IMR-90 (cell line): ENCODE data around the gene HCRTR1. TPM values are rescaled to one million over a fixed set of nuclear protein-coding genes. Genes with fewer than 3 reads are reported as not detected.
A peak's percentile ranks its signal among the peaks of the same experiment; 100 is the strongest.

Experiments
- ATAC-seq: fragments of 200-7000 bp; cut with Tn5 transposase; 2 replicates; pipeline ENCODE4 v1.9.1; 2020; ENCODE audit warnings: low read depth, mild to moderate bottlenecking, moderate library complexity
- BruUV-seq: library from RNA; stranded (reverse); fragments of 400-500 nt; replicated peaks from 2 replicates; lab custom pipeline; 2021; lab: Mats Ljungman, UMichigan
- CTCF ChIA-PET: fragments of 300-600 bp; formaldehyde crosslinking; extraction: SDS; loops from one replicate; lab custom pipeline; 2021; ENCODE audit warnings: antibody characterized with exemption; lab: Yijun Ruan, JAX
- POLR2A ChIA-PET: fragments of 300-600 bp; sonication (Branson Sonifier 250); formaldehyde crosslinking; loops from one replicate; lab custom pipeline; 2022; ENCODE audit warnings: antibody characterized with exemption; ENCODE audit not compliant: unreplicated experiment; lab: Charles Lee
- DNase-seq: peaks from one replicate; pipeline ENCODE4 v3.0.0; 2013
- H2AFZ ChIP-seq: replicated peaks from 2 replicates; pipeline ENCODE3; 2013; ENCODE audit warnings: low read length, mild to moderate bottlenecking; ENCODE audit not compliant: poor library complexity
- H2AK5ac ChIP-seq: 2 replicates; pipeline ENCODE4 v1.6.1; 2013; ENCODE audit warnings: low read depth, low read length, inconsistent platforms
- H2AK9ac ChIP-seq: replicated peaks from 2 replicates; pipeline ENCODE3; 2013; ENCODE audit warnings: mild to moderate bottlenecking, low read depth, low read length, moderate library complexity; ENCODE audit not compliant: poor library complexity
- H2BK120ac ChIP-seq: 2 replicates; pipeline ENCODE4 v1.6.1; 2013; ENCODE audit warnings: low read depth, low read length, inconsistent platforms
- H2BK15ac ChIP-seq: 3 replicates; pipeline ENCODE4 v1.6.1; 2013; ENCODE audit warnings: low read depth, low read length, inconsistent platforms
- H2BK20ac ChIP-seq: 2 replicates; pipeline ENCODE4 v1.6.1; 2013; ENCODE audit warnings: low read depth, mild to moderate bottlenecking, inconsistent platforms, low read length, moderate library complexity
- H2BK5ac ChIP-seq: 2 replicates; pipeline ENCODE4 v1.6.1; 2013; ENCODE audit warnings: mild to moderate bottlenecking, low read depth, low read length, inconsistent platforms; ENCODE audit not compliant: poor library complexity, severe bottlenecking
- H3K14ac ChIP-seq: replicated peaks from 2 replicates; pipeline ENCODE4 v1.6.1; 2013; ENCODE audit warnings: low read depth, low read length, inconsistent platforms
- H3K18ac ChIP-seq: 2 replicates; pipeline ENCODE4 v1.6.1; 2013; ENCODE audit warnings: low read depth, low read length, control low read depth
- H3K23ac ChIP-seq: 2 replicates; pipeline ENCODE4 v1.6.1; 2013; ENCODE audit warnings: low read depth, low read length, inconsistent platforms
- H3K27ac ChIP-seq: 2 replicates; pipeline ENCODE4 v1.5.1; 2013; ENCODE audit warnings: mild to moderate bottlenecking, control low read depth, low read length; ENCODE audit not compliant: insufficient read depth
- H3K27me3 ChIP-seq: 2 replicates; pipeline ENCODE4 v1.6.1; 2013; ENCODE audit warnings: low read length; ENCODE audit not compliant: control insufficient read depth, insufficient read depth
- H3K36me3 ChIP-seq: 2 replicates; pipeline ENCODE4 v1.6.1; 2013; ENCODE audit warnings: low read length, mixed read lengths; ENCODE audit not compliant: control insufficient read depth, insufficient read depth
- H3K4ac ChIP-seq: 2 replicates; pipeline ENCODE4 v1.6.1; 2013; ENCODE audit warnings: low read depth, low read length, inconsistent platforms
- H3K4me1 ChIP-seq: 2 replicates; pipeline ENCODE4 v1.6.1; 2013; ENCODE audit warnings: low read length, mixed read lengths; ENCODE audit not compliant: control insufficient read depth, insufficient read depth
- H3K4me2 ChIP-seq: 2 replicates; pipeline ENCODE4 v1.6.1; 2013; ENCODE audit warnings: low read depth, mild to moderate bottlenecking, control low read depth, low read length, moderate library complexity
- H3K4me3 ChIP-seq: 2 replicates; pipeline ENCODE4 v1.5.1; 2013; ENCODE audit warnings: low read depth, mild to moderate bottlenecking, control low read depth, low read length, moderate library complexity; ENCODE audit not compliant: insufficient read depth
- H3K56ac ChIP-seq: 2 replicates; pipeline ENCODE4 v1.6.1; 2013; ENCODE audit warnings: low read length, inconsistent platforms; ENCODE audit not compliant: insufficient read depth; ENCODE audit errors: extremely low read depth
- H3K79me1 ChIP-seq, 2 experiments: 2 replicates each; pipeline ENCODE4 v1.6.1; 2013; ENCODE audit warnings: low read length in 2 of 2, inconsistent platforms in 1 of 2, low read depth in 1 of 2
- H3K9ac ChIP-seq: 2 replicates; pipeline ENCODE4 v1.6.1; 2013; ENCODE audit warnings: low read depth, low read length, control low read depth
- H3K9me1 ChIP-seq: 2 replicates; pipeline ENCODE4 v1.6.1; 2013; ENCODE audit warnings: low read length, inconsistent platforms; ENCODE audit not compliant: insufficient read depth
- H3K9me3 ChIP-seq: 2 replicates; pipeline ENCODE4 v1.6.1; 2013; ENCODE audit warnings: low read length; ENCODE audit not compliant: control insufficient read depth, insufficient read depth
- H4K20me1 ChIP-seq: 2 replicates; pipeline ENCODE4 v1.6.1; 2013; ENCODE audit warnings: low read length, inconsistent platforms; ENCODE audit not compliant: insufficient read depth
- H4K5ac ChIP-seq: 2 replicates; pipeline ENCODE4 v1.6.1; 2013; ENCODE audit warnings: mild to moderate bottlenecking, low read depth, low read length, control low read depth
- H4K8ac ChIP-seq, 2 experiments: 2 replicates each; pipeline ENCODE4 v1.6.1; 2013; ENCODE audit warnings: low read depth in 2 of 2, low read length in 2 of 2, control low read depth in 1 of 2, inconsistent platforms in 1 of 2
- H4K91ac ChIP-seq: 2 replicates; pipeline ENCODE4 v1.6.1; 2013; ENCODE audit warnings: low read depth, low read length, inconsistent platforms; ENCODE audit not compliant: insufficient read depth
- BHLHE40 ChIP-seq: fragments of 150-350 bp; IDR thresholded peaks from 2 replicates; pipeline ENCODE4 v1.6.1; 2016; ENCODE audit warnings: mild to moderate bottlenecking, low read depth, low read length
- CEBPB ChIP-seq: IDR thresholded peaks from 2 replicates; pipeline ENCODE4 v1.6.1; 2012; ENCODE audit warnings: low read depth, low read length, improper control_type of control experiment
- CHD1 ChIP-seq: IDR thresholded peaks from 2 replicates; pipeline ENCODE4 v1.6.1; 2012; ENCODE audit warnings: low read depth, low read length, improper control_type of control experiment
- CTCF ChIP-seq: conservative IDR thresholded peaks from 2 replicates; pipeline ENCODE4 v1.5.1; 2012; ENCODE audit warnings: mild to moderate bottlenecking, low read depth, low read length, improper control_type of control experiment
- MAFK ChIP-seq: IDR thresholded peaks from 2 replicates; pipeline ENCODE4 v1.6.1; 2012; ENCODE audit warnings: low read depth, low read length, improper control_type of control experiment
- POLR2A ChIP-seq: IDR thresholded peaks from 2 replicates; pipeline ENCODE4 v1.6.1; 2012; ENCODE audit warnings: mild to moderate bottlenecking, low read depth, low read length
- SMC3 ChIP-seq: fragments of 150-350 bp; IDR thresholded peaks from 2 replicates; pipeline ENCODE4 v1.6.1; 2016; ENCODE audit warnings: low read depth, mild to moderate bottlenecking, antibody characterized with exemption, low read length, moderate library complexity
- USF2 ChIP-seq: fragments of 150-350 bp; IDR thresholded peaks from 2 replicates; pipeline ENCODE4 v1.6.1; 2017; ENCODE audit warnings: mild to moderate bottlenecking, antibody characterized with exemption, low read length, low read depth
- dilution Hi-C: fragments of 300-500 bp; cut with HindIII; formaldehyde crosslinking; loops from one replicate; pipeline ENCODE4 v1.14.3; 2018; ENCODE audit warnings: low sequenced_read_pairs; ENCODE audit not compliant: unreplicated experiment
- in situ Hi-C: fragments of 300-500 bp; cut with MboI; formaldehyde crosslinking; loops from 3 replicates; pipeline ENCODE4 v1.14.3; 2019; ENCODE audit warnings: low sequenced_read_pairs, inconsistent platforms, mixed read lengths
- intact Hi-C: fragments of 100-400 bp; cut with micrococcal nuclease; formaldehyde crosslinking; loops from 2 replicates; pipeline ENCODE4 v1.10.0; 2022
- polyA plus RNA-seq, 3 experiments: library from polyadenylated mRNA; depleted of rRNA; stranded (reverse); fragments of >200 nt; gene quantifications; 2 replicates each; pipeline ENCODE4 v1.2.3, GENCODE V29; 2012; ENCODE audit warnings: low replicate concordance in 1 of 3
- total RNA-seq: library from RNA; depleted of rRNA; stranded (reverse); fragments of >200 nt; gene quantifications from 2 replicates; pipeline ENCODE4 v1.2.3, GENCODE V29; 2012

Gene HCRTR1
- total and polyA plus RNA-seq, 2 of the 4 experiments (the other 2 are of a cell fraction) = not detected

GRCh38 chr1:31640179-31640578 lies 22.7 kb downstream of the HCRTR1 start:
- peak overlapping the region; percentile 41 for H2BK5ac ChIP-seq
- in situ Hi-C loops (no loop called here), dilution Hi-C loops (no loop called here), intact Hi-C loops (no loop called here)
- no peak overlapping the region for H3K9ac ChIP-seq
- H2BK120ac ChIP-seq = no peak overlapping the region
- no peaks in the 10 kb centered on the region for H3K36me3 ChIP-seq
- ATAC-seq (no peak), DNase-seq (no peak)
- no peak overlapping the region for H3K23ac ChIP-seq
- CTCF ChIA-PET = interaction anchor here (1.6 kb wide), 1 partner anchor 10 kb away, joined by 4 read pairs; no protein-coding TSS in a partner anchor
- H3K4me1 ChIP-seq = peaks cover 13% of the 10 kb centered on the region; the same call in 1 of the 2 replicates
- POLR2A ChIA-PET = no interaction called here
- no TSS peak for BruUV-seq
- peaks cover 16% of the 10 kb centered on the region for H3K9me1 ChIP-seq
- H3K27ac ChIP-seq = peak overlapping the region; percentile 43; the same call in 1 of the 2 replicates
- no peak overlapping the region for H2AK5ac ChIP-seq
- H2BK20ac ChIP-seq = no peak overlapping the region
- H4K91ac ChIP-seq = no peak overlapping the region
- no peak overlapping the region for H4K8ac ChIP-seq
- H2BK15ac ChIP-seq = no peak overlapping the region
- no peak overlapping the region for H3K4me2 ChIP-seq
- no peak for TF ChIP-seq CTCF
- no peak for TF ChIP-seq CEBPB
- TF ChIP-seq USF2 = no peak
- TF ChIP-seq BHLHE40 = no peak
- no peak for TF ChIP-seq MAFK
- TF ChIP-seq POLR2A = no peak
- no peak for TF ChIP-seq SMC3
- no peak for TF ChIP-seq CHD1
- H3K4ac ChIP-seq = no peak overlapping the region
- H4K5ac ChIP-seq = no peak overlapping the region
- no peak overlapping the region for H3K14ac ChIP-seq
- no peaks in the 10 kb centered on the region for H3K9me3 ChIP-seq
- no peak overlapping the region for H3K18ac ChIP-seq
- H3K4me3 ChIP-seq = no peak overlapping the region
- H2AFZ ChIP-seq = no peak overlapping the region
- no peak overlapping the region for H2AK9ac ChIP-seq
- no peaks in the 10 kb centered on the region for H3K27me3 ChIP-seq
- H3K79me1 ChIP-seq = peaks cover 37 to 80% of the 10 kb centered on the region in 2 experiments
- no peak overlapping the region for H3K56ac ChIP-seq
- H4K20me1 ChIP-seq = peaks cover 44% of the 10 kb centered on the region
